ENCODE results near the gene ASAP2. TPM values are rescaled to one million over a fixed set of nuclear protein-coding genes. Genes with fewer than 3 reads are reported as not detected.

Gene ASAP2
- total and polyA plus RNA-seq, 2 donors (not counting 1 experiment from before 2014, with no cell fraction given), result 0.04 TPM; not detected in 1

DNA sequence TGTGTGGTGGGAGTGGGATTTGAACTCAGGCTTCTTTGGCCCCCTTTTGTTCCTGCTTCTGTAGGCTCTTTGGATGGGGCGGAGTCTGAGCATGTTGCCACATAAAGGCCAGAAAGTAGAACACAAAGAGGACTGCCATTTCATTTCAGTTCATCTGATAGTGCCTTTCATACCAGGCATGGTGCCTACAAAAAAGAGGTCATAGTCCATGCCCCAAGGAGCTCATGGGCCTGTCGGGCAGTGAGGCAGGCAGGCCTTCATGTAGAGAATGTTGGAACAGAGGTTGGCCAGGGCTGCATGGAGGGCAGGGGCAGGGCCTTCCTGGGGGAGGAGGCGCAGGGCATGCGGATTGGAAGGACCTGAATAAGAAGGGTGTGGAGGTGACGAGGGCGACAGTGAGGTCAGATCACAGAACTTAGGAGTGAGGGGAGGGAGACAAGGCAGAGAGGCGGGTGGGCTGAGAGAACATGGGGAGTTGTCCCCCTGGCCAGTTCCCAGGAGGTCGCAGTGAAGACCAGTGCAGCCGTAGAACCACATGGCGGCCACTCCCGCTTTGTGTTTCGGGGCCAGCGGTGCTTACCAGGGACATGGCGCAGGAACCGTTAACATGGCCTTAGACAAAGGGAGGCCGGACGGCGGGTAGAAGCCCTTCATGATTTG, 167.6 kb downstream of the ASAP2 start:
- TF ChIP-seq, protein P1, sequence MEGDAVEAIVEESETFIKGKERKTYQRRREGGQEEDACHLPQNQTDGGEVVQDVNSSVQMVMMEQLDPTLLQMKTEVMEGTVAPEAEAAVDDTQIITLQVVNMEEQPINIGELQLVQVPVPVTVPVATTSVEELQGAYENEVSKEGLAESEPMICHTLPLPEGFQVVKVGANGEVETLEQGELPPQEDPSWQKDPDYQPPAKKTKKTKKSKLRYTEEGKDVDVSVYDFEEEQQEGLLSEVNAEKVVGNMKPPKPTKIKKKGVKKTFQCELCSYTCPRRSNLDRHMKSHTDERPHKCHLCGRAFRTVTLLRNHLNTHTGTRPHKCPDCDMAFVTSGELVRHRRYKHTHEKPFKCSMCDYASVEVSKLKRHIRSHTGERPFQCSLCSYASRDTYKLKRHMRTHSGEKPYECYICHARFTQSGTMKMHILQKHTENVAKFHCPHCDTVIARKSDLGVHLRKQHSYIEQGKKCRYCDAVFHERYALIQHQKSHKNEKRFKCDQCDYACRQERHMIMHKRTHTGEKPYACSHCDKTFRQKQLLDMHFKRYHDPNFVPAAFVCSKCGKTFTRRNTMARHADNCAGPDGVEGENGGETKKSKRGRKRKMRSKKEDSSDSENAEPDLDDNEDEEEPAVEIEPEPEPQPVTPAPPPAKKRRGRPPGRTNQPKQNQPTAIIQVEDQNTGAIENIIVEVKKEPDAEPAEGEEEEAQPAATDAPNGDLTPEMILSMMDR (IDR thresholded peaks at IDR 0.05), result no peak
- TF ChIP-seq EZH2 (IDR thresholded peaks at IDR 0.05; ENCODE audit: borderline replicate concordance, insufficient read depth, low read depth, low read length, poor library complexity, severe bottlenecking), result no peak
- H3K4me3 Mint-ChIP-seq, result no peak overlapping the region
- Histone ChIP-seq H3K4me1 (ENCODE audit: control insufficient read depth in 2 of 2, insufficient read depth in 2 of 2, low read length in 2 of 2) (peaks cover 12 to 14% of the 10 kb centered on the region in 2 donors), H3K4me2 (replicated peaks; ENCODE audit: low read depth, low read length, poor library complexity, severe bottlenecking) (no peak overlapping the region), H3K36me3 (replicated peaks in 1 of 2; ENCODE audit: control extremely low read depth in 1 of 2, control insufficient read depth in 1 of 2, extremely low read depth in 1 of 2, insufficient read depth in 2 of 2, low read length in 1 of 2) (no peaks in the 10 kb centered on the region), H3K9me3 (ENCODE audit: control extremely low read depth in 1 of 3, control insufficient read depth in 2 of 3, insufficient read depth in 1 of 3, low read length in 2 of 3) (no peaks in the 10 kb centered on the region), H3K27ac (ENCODE audit: low read length in 2 of 2) (no peak overlapping the region), H2AFZ (ENCODE audit: insufficient read depth, low read depth, low read length, poor library complexity, severe bottlenecking) (no peak overlapping the region), H3K9ac (ENCODE audit: low read length) (no peak overlapping the region), H4K20me1 (ENCODE audit: control insufficient read depth, insufficient read depth, low read length, poor library complexity, severe bottlenecking) (no peaks in the 10 kb centered on the region), H3K4me3 (ENCODE audit: control extremely low read depth in 1 of 5, extremely low read depth in 1 of 5, insufficient read depth in 1 of 5, low read depth in 2 of 5, low read length in 4 of 5) (no peak overlapping the region), H3K27me3 (replicated peaks in 1 of 4; ENCODE audit: control extremely low read depth in 1 of 4, control insufficient read depth in 3 of 4, insufficient read depth in 4 of 4, low read length in 3 of 4) (peaks cover 0 to 8% (median 0%) of the 10 kb centered on the region in 4 experiments), H3K79me2 (ENCODE audit: control insufficient read depth, insufficient read depth, low read length) (no peaks in the 10 kb centered on the region)
- ATAC-seq (ENCODE audit: low read depth) (no peak), DNase-seq (no peak)
- 96% methylated on average over 17 of the region's 18 CpGs for WGBS (ENCODE audit: insufficient coverage)
- peaks cover 31% of the 10 kb centered on the region for H3K27me3 Mint-ChIP-seq
- CTCF ChIA-PET, result no interaction called here
- POLR2A ChIA-PET, result no interaction called here
- peaks cover 15% of the 10 kb centered on the region for H3K4me1 Mint-ChIP-seq
- intact Hi-C loops (cut with micrococcal nuclease), result no loop called here
- no peak overlapping the region for H3K27ac Mint-ChIP-seq
- no peaks in the 10 kb centered on the region for H3K9me3 Mint-ChIP-seq (ENCODE audit: insufficient read depth)

DNA sequence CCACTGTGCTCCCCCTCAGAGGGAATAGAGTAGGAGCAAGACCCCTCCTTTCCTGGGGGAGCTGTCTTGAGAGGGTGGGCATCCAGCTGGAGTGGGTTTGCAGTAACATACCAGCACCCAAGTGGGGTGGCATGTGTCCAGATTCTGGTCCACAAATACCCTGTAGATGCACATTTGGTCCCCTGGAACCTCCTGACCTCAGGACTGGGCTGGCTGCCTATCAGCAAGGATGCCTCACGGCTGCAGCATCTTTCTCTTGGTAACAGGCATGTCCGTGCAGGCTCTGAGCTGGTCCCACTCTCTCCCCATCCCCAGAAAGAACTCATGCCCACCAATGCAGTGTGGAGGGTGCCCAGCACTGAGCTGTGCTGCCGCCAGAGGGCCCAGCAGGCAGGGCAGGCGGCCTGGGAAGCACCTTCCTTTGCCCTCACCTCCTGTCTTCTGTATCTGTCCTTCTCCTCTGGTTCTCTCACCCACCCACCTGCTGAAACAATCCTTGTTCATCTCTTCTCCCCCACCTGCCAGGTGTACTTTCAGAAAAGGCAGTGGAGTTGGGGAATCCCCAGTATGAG, 169.3 kb downstream of the ASAP2 start:
- H3K79me2 ChIP-seq (ENCODE audit: control insufficient read depth, insufficient read depth, low read length), result no peaks in the 10 kb centered on the region
- H3K27me3 ChIP-seq (replicated peaks in 1 of 4; ENCODE audit: control extremely low read depth in 1 of 4, control insufficient read depth in 3 of 4, insufficient read depth in 4 of 4, low read length in 3 of 4), result peaks cover 0 to under 1% (median 0%) of the 10 kb centered on the region in 4 experiments
- Mint-ChIP-seq H3K9me3 (ENCODE audit: insufficient read depth) (no peaks in the 10 kb centered on the region), H3K27ac (no peak overlapping the region), H3K4me3 (no peak overlapping the region), H3K4me1 (peaks cover 15% of the 10 kb centered on the region), H3K27me3 (peaks cover 16% of the 10 kb centered on the region)
- no peak overlapping the region for H3K27ac ChIP-seq (ENCODE audit: low read length in 2 of 2)
- no peak overlapping the region for H3K4me3 ChIP-seq (ENCODE audit: control extremely low read depth in 1 of 5, extremely low read depth in 1 of 5, insufficient read depth in 1 of 5, low read depth in 2 of 5, low read length in 4 of 5)
- no peaks in the 10 kb centered on the region for H3K36me3 ChIP-seq (replicated peaks in 1 of 2; ENCODE audit: control extremely low read depth in 1 of 2, control insufficient read depth in 1 of 2, extremely low read depth in 1 of 2, insufficient read depth in 2 of 2, low read length in 1 of 2)
- ChIA-PET CTCF (no interaction called here), POLR2A (no interaction called here)
- H4K20me1 ChIP-seq (ENCODE audit: control insufficient read depth, insufficient read depth, low read length, poor library complexity, severe bottlenecking), result no peaks in the 10 kb centered on the region
- no peak for DNase-seq
- WGBS (ENCODE audit: insufficient coverage), result 73% methylated on average over 4 of the region's 4 CpGs
- no peak for ATAC-seq (ENCODE audit: low read depth)
- H3K9me3 ChIP-seq (ENCODE audit: control extremely low read depth in 1 of 3, control insufficient read depth in 2 of 3, insufficient read depth in 1 of 3, low read length in 2 of 3), result no peaks in the 10 kb centered on the region
- H3K9ac ChIP-seq (ENCODE audit: low read length), result no peak overlapping the region
- H3K4me2 ChIP-seq (replicated peaks; ENCODE audit: low read depth, low read length, poor library complexity, severe bottlenecking), result no peak overlapping the region
- TF ChIP-seq EZH2 (IDR thresholded peaks at IDR 0.05; ENCODE audit: borderline replicate concordance, insufficient read depth, low read depth, low read length, poor library complexity, severe bottlenecking), result no peak
- TF ChIP-seq, protein P1 (IDR thresholded peaks at IDR 0.05), result no peak
- peaks cover 12 to 14% of the 10 kb centered on the region in 2 donors for H3K4me1 ChIP-seq (ENCODE audit: control insufficient read depth in 2 of 2, insufficient read depth in 2 of 2, low read length in 2 of 2)
- intact Hi-C loops (cut with micrococcal nuclease), result no loop called here
- no peak overlapping the region for H2AFZ ChIP-seq (ENCODE audit: insufficient read depth, low read depth, low read length, poor library complexity, severe bottlenecking)
